ENCODE results near the gene PRPF40A.

PRPF40A gene

GRCh38 chr2:152613235-152613634 is 104.0 kb downstream of the PRPF40A start:
- DNase-seq, result no peak

- no peak for DNase-seq
Measured at GRCh38 chr2:152611458-152612231, 105.6 kb downstream of the PRPF40A start.

DNA sequence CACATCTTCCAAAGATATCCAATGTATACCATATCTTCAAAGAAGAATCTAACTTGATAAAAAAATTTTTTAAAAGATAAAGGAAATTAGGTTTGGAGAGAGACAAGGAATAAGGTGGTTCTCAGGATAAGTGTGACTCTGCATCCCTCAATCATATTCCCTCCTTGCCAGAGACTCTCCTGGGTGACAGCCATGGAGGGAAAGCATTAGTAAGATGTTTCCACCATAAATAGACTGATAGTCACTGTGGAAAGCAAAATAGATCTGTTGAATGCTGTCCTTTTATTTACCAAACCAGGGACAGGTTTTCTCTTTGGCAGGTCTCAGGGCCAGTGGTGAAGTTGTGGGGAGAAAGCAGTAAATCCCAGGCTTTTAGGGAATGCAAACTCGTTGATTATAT is 107.6 kb downstream of the PRPF40A start:
- no peak for DNase-seq

- DNase-seq, result no peak
Measured at GRCh38 chr2:152609154-152609553, 108.1 kb downstream of the PRPF40A start.

DNA sequence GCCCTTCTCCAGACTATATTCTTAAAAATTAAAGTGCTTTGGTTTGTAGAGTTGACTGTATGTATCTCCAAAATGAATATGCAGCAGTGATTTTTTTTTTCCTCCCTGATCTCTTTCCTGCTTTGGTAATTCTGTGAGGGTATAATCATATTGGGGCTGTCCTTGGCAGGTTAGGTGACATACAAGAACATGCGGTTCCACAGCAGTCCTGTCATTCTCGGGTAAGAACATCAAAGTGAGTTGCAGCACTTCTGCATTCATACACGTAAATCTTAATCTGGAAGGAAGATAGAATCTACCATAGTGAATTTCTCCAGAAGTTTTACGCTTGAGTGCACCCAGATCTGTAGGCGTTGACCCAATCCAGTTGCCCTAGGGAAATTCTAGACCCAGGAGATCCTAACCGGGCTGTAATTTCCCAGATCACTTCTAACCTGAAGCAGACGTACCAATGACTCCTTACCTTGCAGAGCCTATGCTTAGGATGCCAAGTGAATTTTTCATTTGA is 109.4 kb downstream of the PRPF40A start:
- DNase-seq, result no peak

GRCh38 chr2:152606941-152607340 is 110.3 kb downstream of the PRPF40A start:
- no peak for DNase-seq

DNA sequence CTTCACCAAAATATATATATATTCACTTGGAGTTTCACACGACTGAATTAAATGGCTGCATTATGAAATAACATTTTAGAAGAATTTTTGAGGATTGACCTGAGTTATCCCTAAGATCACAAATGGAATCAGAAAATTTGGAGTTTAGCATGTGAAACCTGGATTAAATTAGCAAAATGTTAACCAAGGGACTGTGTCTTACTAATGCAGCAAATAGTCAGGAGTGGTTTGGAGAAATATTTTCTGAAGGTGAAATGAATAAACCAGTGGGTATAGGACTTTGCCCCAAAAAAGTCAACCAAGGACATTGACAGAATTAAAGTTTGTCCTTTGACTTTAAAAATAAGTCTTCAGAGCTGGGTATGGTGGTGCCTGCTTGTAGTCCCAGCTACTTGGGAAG is 111.2 kb downstream of the PRPF40A start:
- no peak for DNase-seq

DNA sequence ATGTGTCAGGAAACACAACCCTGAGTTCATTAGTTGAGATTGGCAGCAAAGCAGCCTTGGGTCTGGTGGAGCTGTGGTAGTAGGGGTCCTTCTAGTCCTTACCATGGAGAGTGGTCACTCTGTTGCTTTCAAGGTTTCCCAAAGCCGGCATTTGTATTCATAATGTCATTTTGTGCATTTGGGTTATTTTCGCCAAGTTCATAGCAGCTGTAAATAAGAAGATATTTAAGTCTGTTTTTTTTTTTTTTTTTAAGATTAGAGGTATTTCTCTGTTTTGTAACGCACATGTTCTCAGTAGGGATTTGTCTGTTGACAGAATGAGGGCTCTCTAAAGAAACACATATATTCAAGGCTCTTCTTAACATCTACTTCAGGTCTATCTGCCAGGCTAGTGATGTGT is 114.1 kb downstream of the PRPF40A start:
- DNase-seq, result no peak

DNA sequence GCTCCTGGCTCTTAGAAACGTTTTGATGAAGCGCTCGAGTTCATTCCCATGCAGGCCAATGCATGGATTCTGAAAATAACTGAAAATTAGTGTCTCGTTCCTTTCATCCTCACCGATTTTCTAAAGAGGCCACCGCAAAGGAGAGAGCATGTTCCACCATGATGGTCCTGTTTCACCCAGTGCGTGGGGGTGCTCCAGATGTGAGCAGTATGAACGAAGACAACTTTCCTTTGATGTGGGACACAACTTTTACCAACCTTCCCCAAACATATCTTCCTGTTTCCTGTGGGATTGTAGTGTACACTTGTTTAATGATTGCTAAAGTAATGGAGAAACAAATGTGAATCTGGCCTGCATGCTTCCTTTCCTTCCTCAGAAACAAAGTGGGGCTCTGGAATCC is 114.5 kb downstream of the PRPF40A start:
- DNase-seq, result no peak
